ENCODE data around the gene PLXDC1.

PLXDC1 gene

GRCh38 chr17:39165178-39165840, 13.9 kb upstream of the PLXDC1 start:
- H3K4me3 ChIP-seq (ENCODE audit: low read length) = no peak overlapping the region
- DNase-seq (ENCODE audit: low read depth, low spot score) = no peak

GRCh38 chr17:39164675-39165143, 13.3 kb upstream of the PLXDC1 start:
- peak; percentile 80 for DNase-seq (ENCODE audit: low read depth, low spot score)
- peak overlapping the region; percentile 31 for H3K4me3 ChIP-seq (ENCODE audit: low read length)

GRCh38 chr17:39161962-39162361, 10.5 kb upstream of the PLXDC1 start:
- no peak overlapping the region for H3K4me3 ChIP-seq (ENCODE audit: low read length)
- peak; percentile 61 for DNase-seq (ENCODE audit: low read depth, low spot score)

- no peak overlapping the region for H3K4me3 ChIP-seq (ENCODE audit: low read length)
These were observed 7.2 kb upstream of the PLXDC1 start for GRCh38 chr17:39158623-39159022.

GRCh38 chr17:39156491-39156890, 5.1 kb upstream of the PLXDC1 start:
- DNase-seq (ENCODE audit: low read depth, low spot score) = no peak
- no peak overlapping the region for H3K4me3 ChIP-seq (ENCODE audit: low read length)

More at GRCh38 chr17:39158623-39159022, 7.2 kb upstream of the PLXDC1 start:
- no peak for DNase-seq (ENCODE audit: low read depth, low spot score)

GRCh38 chr17:39155654-39156053, 4.2 kb upstream of the PLXDC1 start:
- no peak for DNase-seq (ENCODE audit: low read depth, low spot score)
- no peak overlapping the region for H3K4me3 ChIP-seq (ENCODE audit: low read length)

- H3K4me3 ChIP-seq (ENCODE audit: low read length) = peak overlapping the region; percentile 74
- DNase-seq (ENCODE audit: low read depth, low spot score) = peak; percentile 80
These were observed 2.2 kb upstream of the PLXDC1 start for GRCh38 chr17:39153599-39154051.

GRCh38 chr17:39151943-39152818, 744 bp upstream of the PLXDC1 start:
- peak overlapping the region; percentile 74 for H3K4me3 ChIP-seq (ENCODE audit: low read length)
- DNase-seq (ENCODE audit: low read depth, low spot score) = no peak

- DNase-seq (ENCODE audit: low read depth, low spot score) = no peak
- H3K4me3 ChIP-seq (ENCODE audit: low read length) = no peak overlapping the region
These were observed 665 bp downstream of the PLXDC1 start for GRCh38 chr17:39150795-39151149.

GRCh38 chr17:39150104-39150634, 1.3 kb downstream of the PLXDC1 start:
- H3K4me3 ChIP-seq (ENCODE audit: low read length) = no peak overlapping the region
- no peak for DNase-seq (ENCODE audit: low read depth, low spot score)

- DNase-seq (ENCODE audit: low read depth, low spot score) = no peak
- no peak overlapping the region for H3K4me3 ChIP-seq (ENCODE audit: low read length)
These were observed 3.9 kb downstream of the PLXDC1 start for GRCh38 chr17:39147221-39148185.

- no peak for DNase-seq (ENCODE audit: low read depth, low spot score)
- H3K4me3 ChIP-seq (ENCODE audit: low read length) = no peak overlapping the region
These were observed 5.2 kb downstream of the PLXDC1 start for GRCh38 chr17:39146273-39146672.

- no peak overlapping the region for H3K4me3 ChIP-seq (ENCODE audit: low read length)
- DNase-seq (ENCODE audit: low read depth, low spot score) = no peak
These were observed 6.3 kb downstream of the PLXDC1 start for GRCh38 chr17:39145143-39145542.

GRCh38 chr17:39144416-39144840, 7.0 kb downstream of the PLXDC1 start:
- H3K4me3 ChIP-seq (ENCODE audit: low read length) = no peak overlapping the region
- DNase-seq (ENCODE audit: low read depth, low spot score) = no peak

- no peak overlapping the region for H3K4me3 ChIP-seq (ENCODE audit: low read length)
- DNase-seq (ENCODE audit: low read depth, low spot score) = no peak
These were observed 7.8 kb downstream of the PLXDC1 start for GRCh38 chr17:39143552-39144093.

- DNase-seq (ENCODE audit: low read depth, low spot score) = no peak
- no peak overlapping the region for H3K4me3 ChIP-seq (ENCODE audit: low read length)
These were observed 9.3 kb downstream of the PLXDC1 start for GRCh38 chr17:39141915-39142664.

- DNase-seq (ENCODE audit: low read depth, low spot score) = no peak
- no peak overlapping the region for H3K4me3 ChIP-seq (ENCODE audit: low read length)
These were observed 10.1 kb downstream of the PLXDC1 start for GRCh38 chr17:39141294-39141693.

- no peak for DNase-seq (ENCODE audit: low read depth, low spot score)
- H3K4me3 ChIP-seq (ENCODE audit: low read length) = no peak overlapping the region
These were observed 11.9 kb downstream of the PLXDC1 start for GRCh38 chr17:39139561-39139960.

Data from Jurkat, Clone E6-1 (cell line).